ENCODE data around the gene OSER1. TPM values are rescaled to one million over a fixed set of nuclear protein-coding genes. Genes with fewer than 3 reads are reported as not detected.

OSER1 gene
- total and polyA plus RNA-seq, 7 experiments from 2014 or later = 25.0 to 115 (median 43.0) TPM

DNA sequence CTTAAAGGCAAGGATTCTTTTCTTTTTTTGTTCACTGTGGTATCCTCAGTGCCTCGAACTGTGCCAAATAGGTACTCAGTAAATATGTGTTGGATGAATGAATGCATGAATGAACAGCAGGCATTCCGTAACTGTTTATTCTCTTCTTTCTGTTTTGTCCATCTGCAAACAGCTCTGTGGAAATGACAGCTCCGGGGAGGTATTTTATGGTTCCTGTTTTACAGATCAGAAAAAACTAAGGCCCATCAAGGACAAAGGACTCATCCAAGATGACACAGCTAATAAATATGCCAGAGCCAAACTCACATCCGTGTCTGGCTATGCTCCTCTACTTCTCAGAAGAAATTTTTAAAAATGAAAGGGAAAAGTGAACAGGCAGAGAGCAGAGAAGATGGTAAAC lies 44.6 kb downstream of the OSER1 start:
- H3K9me3 Mint-ChIP-seq = peaks cover 0 to 10% (median 3%) of the 10 kb centered on the region in 11 donors
- Histone ChIP-seq H3K4me1 (ENCODE audit: control insufficient read depth in 2 of 2, insufficient read depth in 2 of 2, low read length in 2 of 2) (no peaks in the 10 kb centered on the region), H3K27ac (ENCODE audit: low read depth, low read length) (no peak overlapping the region), H3K9me3 (ENCODE audit: control insufficient read depth in 2 of 3, low read length in 3 of 3) (no peaks in the 10 kb centered on the region), H3K36me3 (ENCODE audit: control insufficient read depth in 2 of 3, insufficient read depth in 3 of 3, low read length in 3 of 3) (no peaks in the 10 kb centered on the region), H3K27me3 (ENCODE audit: control insufficient read depth in 2 of 2, insufficient read depth in 2 of 2, low read length in 2 of 2) (no peaks in the 10 kb centered on the region), H3K4me3 (ENCODE audit: low read length) (no peak overlapping the region)
- peaks cover 0 to 3% (median 0%) of the 10 kb centered on the region in 5 donors for H3K36me3 Mint-ChIP-seq
- H3K4me1 Mint-ChIP-seq = peaks cover 0 to 2% (median 0%) of the 10 kb centered on the region in 7 donors
- ChIA-PET POLR2A (no interaction called here), CTCF (no interaction called here)
- H3K27ac Mint-ChIP-seq = no peak overlapping the region
- intact Hi-C loops (cut with micrococcal nuclease) = no loop called here
- DNase-seq (no peak), ATAC-seq (no peak)
- H3K4me3 Mint-ChIP-seq = no peak overlapping the region
- H3K27me3 Mint-ChIP-seq = peaks cover 26 to 56% (median 46%) of the 10 kb centered on the region in 5 donors

- intact Hi-C loops (cut with micrococcal nuclease) = no loop called here
- Mint-ChIP-seq H3K36me3 (peaks cover 0 to 14% (median 3%) of the 10 kb centered on the region in 5 donors), H3K4me3 (no peak overlapping the region), H3K9me3 (peaks cover 0 to 11% (median 0%) of the 10 kb centered on the region in 11 donors), H3K27ac (no peak overlapping the region), H3K4me1 (peaks cover 0 to 4% (median 0%) of the 10 kb centered on the region in 7 donors), H3K27me3 (peaks cover 22 to 56% (median 51%) of the 10 kb centered on the region in 5 donors)
- ChIA-PET CTCF (interaction anchor here (1.6 kb wide), 1 partner anchor 30 kb away, joined by 3 read pairs; no protein-coding TSS in a partner anchor), POLR2A (no interaction called here)
- Histone ChIP-seq H3K27ac (ENCODE audit: low read depth, low read length) (no peak overlapping the region), H3K4me1 (ENCODE audit: control insufficient read depth in 2 of 2, insufficient read depth in 2 of 2, low read length in 2 of 2) (no peaks in the 10 kb centered on the region), H3K27me3 (ENCODE audit: control insufficient read depth in 2 of 2, insufficient read depth in 2 of 2, low read length in 2 of 2) (no peaks in the 10 kb centered on the region), H3K4me3 (ENCODE audit: low read length) (no peak overlapping the region), H3K9me3 (ENCODE audit: control insufficient read depth in 2 of 3, low read length in 3 of 3) (no peaks in the 10 kb centered on the region), H3K36me3 (ENCODE audit: control insufficient read depth in 2 of 3, insufficient read depth in 3 of 3, low read length in 3 of 3) (no peaks in the 10 kb centered on the region)
- DNase-seq (no peak), ATAC-seq (no peak)
Observed at GRCh38 chr20:44160133-44160532, 50.4 kb downstream of the OSER1 start.

DNA sequence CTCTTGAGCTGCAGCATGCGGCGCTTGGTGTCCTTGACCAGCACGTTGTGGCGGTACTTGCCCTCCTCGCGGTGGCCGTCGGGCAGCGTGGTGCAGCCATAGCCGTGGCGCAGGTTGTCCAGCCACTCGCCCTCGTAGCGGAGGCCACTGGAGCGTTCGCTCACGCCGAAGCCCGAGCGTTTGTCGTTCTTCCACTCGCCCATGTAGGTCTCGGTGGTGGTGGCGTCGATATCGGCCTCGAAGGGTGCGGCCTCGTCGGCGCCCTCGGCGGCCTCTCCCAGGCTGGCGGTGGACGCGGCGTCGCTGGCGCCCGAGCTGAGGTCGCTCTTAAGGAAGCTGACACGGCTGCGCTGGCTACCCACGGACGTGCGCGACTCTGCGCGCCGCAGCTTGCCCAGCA lies 50.9 kb downstream of the OSER1 start:
- H3K4me1 ChIP-seq (ENCODE audit: control insufficient read depth in 2 of 2, insufficient read depth in 2 of 2, low read length in 2 of 2) = no peaks in the 10 kb centered on the region
- ChIA-PET POLR2A (no interaction called here), CTCF (no interaction called here)
- Mint-ChIP-seq H3K27ac (no peak overlapping the region), H3K27me3 (peaks cover 22 to 56% (median 51%) of the 10 kb centered on the region in 5 donors), H3K9me3 (peaks cover 0 to 11% (median 0%) of the 10 kb centered on the region in 11 donors), H3K4me1 (peaks cover 0 to 8% (median 0%) of the 10 kb centered on the region in 7 donors), H3K36me3 (peaks cover 0 to 14% (median 3%) of the 10 kb centered on the region in 5 donors), H3K4me3 (no peak overlapping the region)
- no peaks in the 10 kb centered on the region for H3K36me3 ChIP-seq (ENCODE audit: control insufficient read depth in 2 of 3, insufficient read depth in 3 of 3, low read length in 3 of 3)
- no peak overlapping the region for H3K27ac ChIP-seq (ENCODE audit: low read depth, low read length)
- ATAC-seq (no peak), DNase-seq (no peak)
- H3K27me3 ChIP-seq (ENCODE audit: control insufficient read depth in 2 of 2, insufficient read depth in 2 of 2, low read length in 2 of 2) = no peaks in the 10 kb centered on the region
- no peaks in the 10 kb centered on the region for H3K9me3 ChIP-seq (ENCODE audit: control insufficient read depth in 2 of 3, low read length in 3 of 3)
- intact Hi-C loops (cut with micrococcal nuclease) = no loop called here
- H3K4me3 ChIP-seq (ENCODE audit: low read length) = no peak overlapping the region

GRCh38 chr20:44159125-44159524 lies 51.4 kb downstream of the OSER1 start:
- no peak overlapping the region for H3K27ac ChIP-seq (ENCODE audit: low read depth, low read length)
- Mint-ChIP-seq H3K27ac (no peak overlapping the region), H3K9me3 (peaks cover 0 to 11% (median 0%) of the 10 kb centered on the region in 11 donors), H3K36me3 (peaks cover 0 to 14% (median 3%) of the 10 kb centered on the region in 5 donors), H3K4me1 (peaks cover 0 to 14% (median 1%) of the 10 kb centered on the region in 7 donors), H3K27me3 (peaks cover 19 to 52% (median 45%) of the 10 kb centered on the region in 5 donors), H3K4me3 (peak overlapping the region in 1 of 10 donors; percentile 13)
- no peaks in the 10 kb centered on the region for H3K36me3 ChIP-seq (ENCODE audit: control insufficient read depth in 2 of 3, insufficient read depth in 3 of 3, low read length in 3 of 3)
- H3K4me1 ChIP-seq (ENCODE audit: control insufficient read depth in 2 of 2, insufficient read depth in 2 of 2, low read length in 2 of 2) = no peaks in the 10 kb centered on the region
- DNase-seq (no peak), ATAC-seq (no peak)
- no peaks in the 10 kb centered on the region for H3K27me3 ChIP-seq (ENCODE audit: control insufficient read depth in 2 of 2, insufficient read depth in 2 of 2, low read length in 2 of 2)
- intact Hi-C loops (cut with micrococcal nuclease) = no loop called here
- ChIA-PET CTCF (no interaction called here), POLR2A (no interaction called here)
- no peaks in the 10 kb centered on the region for H3K9me3 ChIP-seq (ENCODE audit: control insufficient read depth in 2 of 3, low read length in 3 of 3)
- no peak overlapping the region for H3K4me3 ChIP-seq (ENCODE audit: low read length)

DNA sequence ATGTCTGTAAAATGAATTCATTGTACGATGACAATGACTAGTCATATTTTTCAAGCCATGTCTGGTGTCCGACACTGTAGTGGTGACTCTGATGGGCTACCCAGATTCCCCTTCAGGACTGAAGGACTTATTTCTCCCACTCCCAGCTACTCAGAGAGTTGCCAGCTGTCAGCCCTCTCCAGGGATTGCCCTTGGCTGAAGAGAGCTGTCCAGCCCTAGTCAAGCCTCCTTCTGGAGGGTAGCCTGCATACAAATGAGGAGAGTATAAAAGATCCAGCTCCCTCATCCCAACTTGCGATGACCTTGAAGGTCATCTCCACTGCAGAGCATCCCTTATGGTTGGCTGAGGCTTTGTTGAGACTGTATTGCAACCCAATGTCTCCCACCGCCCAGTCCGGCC lies 53.5 kb downstream of the OSER1 start:
- DNase-seq (no peak), ATAC-seq (no peak)
- Mint-ChIP-seq H3K9me3 (peaks cover 0 to 7% (median 0%) of the 10 kb centered on the region in 11 donors), H3K36me3 (peaks cover 0 to 11% (median 3%) of the 10 kb centered on the region in 5 donors), H3K27me3 (peaks cover 10 to 37% (median 28%) of the 10 kb centered on the region in 5 donors), H3K27ac (no peak overlapping the region), H3K4me1 (peaks cover 5 to 31% (median 16%) of the 10 kb centered on the region in 7 donors), H3K4me3 (no peak overlapping the region)
- H3K27ac ChIP-seq (ENCODE audit: low read depth, low read length) = no peak overlapping the region
- no peaks in the 10 kb centered on the region for H3K36me3 ChIP-seq (ENCODE audit: control insufficient read depth in 2 of 3, insufficient read depth in 3 of 3, low read length in 3 of 3)
- intact Hi-C loops (cut with micrococcal nuclease) = no loop called here
- ChIA-PET CTCF (no interaction called here), POLR2A (no interaction called here)
- peaks cover 0 to 10% of the 10 kb centered on the region in 2 donors for H3K4me1 ChIP-seq (ENCODE audit: control insufficient read depth in 2 of 2, insufficient read depth in 2 of 2, low read length in 2 of 2)
- no peak overlapping the region for H3K4me3 ChIP-seq (ENCODE audit: low read length)
- no peaks in the 10 kb centered on the region for H3K9me3 ChIP-seq (ENCODE audit: control insufficient read depth in 2 of 3, low read length in 3 of 3)
- no peaks in the 10 kb centered on the region for H3K27me3 ChIP-seq (ENCODE audit: control insufficient read depth in 2 of 2, insufficient read depth in 2 of 2, low read length in 2 of 2)

DNA sequence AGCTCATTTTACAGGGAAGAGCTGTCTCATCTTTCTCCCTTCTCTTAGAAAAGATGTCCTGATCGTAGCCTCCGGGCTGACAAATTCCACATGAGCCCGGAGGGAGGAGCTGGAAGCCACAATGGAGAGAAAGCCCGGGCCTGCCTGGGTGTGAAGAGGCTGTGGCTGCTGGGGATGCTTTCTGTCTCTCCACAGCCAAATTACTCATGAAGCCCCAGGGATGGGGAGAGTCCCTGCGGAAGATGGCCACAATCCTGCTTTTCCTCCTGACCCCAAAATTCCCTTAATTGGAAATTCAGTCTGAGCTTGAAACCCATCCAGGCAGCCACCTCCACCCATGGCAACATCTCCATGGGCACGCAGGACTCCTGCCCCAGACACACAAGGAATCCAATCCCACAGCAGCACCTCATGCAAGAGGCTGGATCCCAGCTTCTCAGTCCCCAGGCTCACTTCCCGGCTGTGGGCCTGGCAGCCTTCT lies 56.0 kb downstream of the OSER1 start:
- POLR2A ChIA-PET = interaction anchor here (0.8 to 1.2 kb wide), 2 partner anchors 22 to 696 kb away, joined by 3 read pairs; no protein-coding TSS in a partner anchor
- Histone ChIP-seq H3K9me3 (ENCODE audit: control insufficient read depth in 2 of 3, low read length in 3 of 3) (no peaks in the 10 kb centered on the region), H3K4me1 (ENCODE audit: control insufficient read depth in 2 of 2, insufficient read depth in 2 of 2, low read length in 2 of 2) (peaks cover 0 to 10% of the 10 kb centered on the region in 2 donors), H3K36me3 (ENCODE audit: control insufficient read depth in 2 of 3, insufficient read depth in 3 of 3, low read length in 3 of 3) (no peaks in the 10 kb centered on the region), H3K27ac (ENCODE audit: low read depth, low read length) (no peak overlapping the region), H3K27me3 (ENCODE audit: control insufficient read depth in 2 of 2, insufficient read depth in 2 of 2, low read length in 2 of 2) (no peaks in the 10 kb centered on the region), H3K4me3 (ENCODE audit: low read length) (no peak overlapping the region)
- H3K27me3 Mint-ChIP-seq = peaks cover 8 to 24% (median 20%) of the 10 kb centered on the region in 5 donors
- H3K4me1 Mint-ChIP-seq = peaks cover 3 to 31% (median 16%) of the 10 kb centered on the region in 7 donors
- H3K27ac Mint-ChIP-seq = peak overlapping the region in 4 of 9 donors; percentile 44 to 95 (median 93)
- CTCF ChIA-PET = interaction anchor here (1.5 kb wide), 2 partner anchors 35 to 38 kb away, joined by 3 to 6 read pairs; no protein-coding TSS in a partner anchor
- DNase-seq = no peak
- H3K36me3 Mint-ChIP-seq = peaks cover 0 to 11% (median 6%) of the 10 kb centered on the region in 5 donors
- ATAC-seq = no peak
- intact Hi-C loops (cut with micrococcal nuclease) = loop anchor here in 1 of 2 donors (1.0 kb wide), 1 partner anchor 56 kb away; the partner anchor contains the start of gene OSER1
- no peak overlapping the region for H3K4me3 Mint-ChIP-seq
- H3K9me3 Mint-ChIP-seq = peaks cover 0 to 7% (median 0%) of the 10 kb centered on the region in 11 donors

Measured in naive thymus-derived CD4-positive, alpha-beta T cell (primary cell).